HL-60 (cell line): ENCODE results near the gene FSIP1.

ENCODE experiments used
- GABPA ChIP-seq: IDR thresholded peaks from 2 replicates; pipeline ENCODE4 v1.6.1; 2012; ENCODE audit warnings: low read depth
- TF ChIP-seq, protein P1 (sequence below): IDR thresholded peaks from 2 replicates; pipeline ENCODE4 v1.6.1; 2012; ENCODE audit warnings: low read depth; ENCODE audit not compliant: insufficient replicate concordance
- TF ChIP-seq, protein P2 (sequence below): IDR thresholded peaks from one replicate; pipeline ENCODE4 v1.5.1; 2011; ENCODE audit warnings: low read length, control low read depth, inconsistent platforms; ENCODE audit not compliant: insufficient read depth

DNA sequence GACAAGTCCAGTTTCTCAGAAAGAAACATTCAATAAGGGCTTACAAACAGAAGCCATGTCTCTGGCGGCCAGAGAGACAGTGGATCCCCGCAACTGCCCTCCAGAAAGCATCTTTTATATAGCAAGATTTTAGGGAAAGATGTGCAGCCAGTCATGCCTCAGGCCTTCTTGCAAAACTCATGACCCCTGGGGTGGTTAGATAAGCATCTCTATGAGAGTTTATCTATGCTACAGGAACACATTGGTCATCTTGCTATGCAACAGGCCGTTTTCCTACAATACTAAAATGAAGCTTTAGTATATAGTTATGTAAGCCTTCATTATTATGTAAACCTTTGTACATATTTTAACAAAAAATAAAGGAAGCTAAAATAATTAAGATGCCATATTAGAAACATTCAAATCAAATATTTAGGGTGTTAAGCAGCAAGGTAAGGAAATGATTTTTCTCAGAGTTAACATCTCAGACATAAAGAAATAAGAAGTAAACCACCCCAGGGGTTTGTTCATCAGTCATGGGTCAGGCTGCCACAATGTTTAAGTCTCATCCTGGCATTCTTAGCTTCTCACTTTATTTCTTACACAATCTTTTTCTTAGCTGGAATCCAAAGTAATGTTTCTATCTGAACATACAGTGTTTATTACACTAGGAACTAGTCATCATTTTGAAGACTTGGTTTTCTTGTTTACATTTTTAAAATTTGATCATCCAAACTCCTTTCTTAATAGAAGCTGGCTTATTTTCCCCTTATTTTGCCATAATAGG, 6.3 kb upstream of the FSIP1 start:
- TF ChIP-seq, protein P1, sequence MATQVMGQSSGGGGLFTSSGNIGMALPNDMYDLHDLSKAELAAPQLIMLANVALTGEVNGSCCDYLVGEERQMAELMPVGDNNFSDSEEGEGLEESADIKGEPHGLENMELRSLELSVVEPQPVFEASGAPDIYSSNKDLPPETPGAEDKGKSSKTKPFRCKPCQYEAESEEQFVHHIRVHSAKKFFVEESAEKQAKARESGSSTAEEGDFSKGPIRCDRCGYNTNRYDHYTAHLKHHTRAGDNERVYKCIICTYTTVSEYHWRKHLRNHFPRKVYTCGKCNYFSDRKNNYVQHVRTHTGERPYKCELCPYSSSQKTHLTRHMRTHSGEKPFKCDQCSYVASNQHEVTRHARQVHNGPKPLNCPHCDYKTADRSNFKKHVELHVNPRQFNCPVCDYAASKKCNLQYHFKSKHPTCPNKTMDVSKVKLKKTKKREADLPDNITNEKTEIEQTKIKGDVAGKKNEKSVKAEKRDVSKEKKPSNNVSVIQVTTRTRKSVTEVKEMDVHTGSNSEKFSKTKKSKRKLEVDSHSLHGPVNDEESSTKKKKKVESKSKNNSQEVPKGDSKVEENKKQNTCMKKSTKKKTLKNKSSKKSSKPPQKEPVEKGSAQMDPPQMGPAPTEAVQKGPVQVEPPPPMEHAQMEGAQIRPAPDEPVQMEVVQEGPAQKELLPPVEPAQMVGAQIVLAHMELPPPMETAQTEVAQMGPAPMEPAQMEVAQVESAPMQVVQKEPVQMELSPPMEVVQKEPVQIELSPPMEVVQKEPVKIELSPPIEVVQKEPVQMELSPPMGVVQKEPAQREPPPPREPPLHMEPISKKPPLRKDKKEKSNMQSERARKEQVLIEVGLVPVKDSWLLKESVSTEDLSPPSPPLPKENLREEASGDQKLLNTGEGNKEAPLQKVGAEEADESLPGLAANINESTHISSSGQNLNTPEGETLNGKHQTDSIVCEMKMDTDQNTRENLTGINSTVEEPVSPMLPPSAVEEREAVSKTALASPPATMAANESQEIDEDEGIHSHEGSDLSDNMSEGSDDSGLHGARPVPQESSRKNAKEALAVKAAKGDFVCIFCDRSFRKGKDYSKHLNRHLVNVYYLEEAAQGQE = no peak
- TF ChIP-seq, protein P2, sequence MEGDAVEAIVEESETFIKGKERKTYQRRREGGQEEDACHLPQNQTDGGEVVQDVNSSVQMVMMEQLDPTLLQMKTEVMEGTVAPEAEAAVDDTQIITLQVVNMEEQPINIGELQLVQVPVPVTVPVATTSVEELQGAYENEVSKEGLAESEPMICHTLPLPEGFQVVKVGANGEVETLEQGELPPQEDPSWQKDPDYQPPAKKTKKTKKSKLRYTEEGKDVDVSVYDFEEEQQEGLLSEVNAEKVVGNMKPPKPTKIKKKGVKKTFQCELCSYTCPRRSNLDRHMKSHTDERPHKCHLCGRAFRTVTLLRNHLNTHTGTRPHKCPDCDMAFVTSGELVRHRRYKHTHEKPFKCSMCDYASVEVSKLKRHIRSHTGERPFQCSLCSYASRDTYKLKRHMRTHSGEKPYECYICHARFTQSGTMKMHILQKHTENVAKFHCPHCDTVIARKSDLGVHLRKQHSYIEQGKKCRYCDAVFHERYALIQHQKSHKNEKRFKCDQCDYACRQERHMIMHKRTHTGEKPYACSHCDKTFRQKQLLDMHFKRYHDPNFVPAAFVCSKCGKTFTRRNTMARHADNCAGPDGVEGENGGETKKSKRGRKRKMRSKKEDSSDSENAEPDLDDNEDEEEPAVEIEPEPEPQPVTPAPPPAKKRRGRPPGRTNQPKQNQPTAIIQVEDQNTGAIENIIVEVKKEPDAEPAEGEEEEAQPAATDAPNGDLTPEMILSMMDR = no peak
- no peak for TF ChIP-seq GABPA
